HFF-Myc (cell line): ENCODE results near the gene SOX9.

Experiments used
- DNase-seq: peaks from one replicate; pipeline ENCODE4 v3.0.0-alpha.2; 2011; ENCODE audit warnings: low read depth; ENCODE audit errors: extremely low read depth
- H3K4me3 ChIP-seq: replicated peaks from 2 replicates; pipeline ENCODE4 v1.5.1; 2011; ENCODE audit warnings: low read depth, mild to moderate bottlenecking, control low read depth, low read length
- CTCF ChIP-seq: IDR thresholded peaks from 2 replicates; pipeline ENCODE4 v1.5.1; 2012; ENCODE audit warnings: mild to moderate bottlenecking, low read depth, low read length, control low read depth; ENCODE audit errors: missing control alignments

The SOX9 gene

GRCh38 chr17:72087876-72088275 is 32.9 kb upstream of the SOX9 start:
- H3K4me3 ChIP-seq, result no peak overlapping the region
- TF ChIP-seq CTCF, result no peak

GRCh38 chr17:72089453-72089987 is 31.3 kb upstream of the SOX9 start:
- TF ChIP-seq CTCF, result no peak
- no peak for DNase-seq
- H3K4me3 ChIP-seq, result no peak overlapping the region

More at GRCh38 chr17:72087876-72088275, 32.9 kb upstream of the SOX9 start:
- no peak for DNase-seq

GRCh38 chr17:72090108-72090507 is 30.7 kb upstream of the SOX9 start:
- DNase-seq, result no peak
- no peak for TF ChIP-seq CTCF

GRCh38 chr17:72092710-72093322 is 28.0 kb upstream of the SOX9 start:
- no peak for TF ChIP-seq CTCF
- DNase-seq, result no peak
- no peak overlapping the region for H3K4me3 ChIP-seq

More at GRCh38 chr17:72090108-72090507, 30.7 kb upstream of the SOX9 start:
- no peak overlapping the region for H3K4me3 ChIP-seq

GRCh38 chr17:72093707-72094106 is 27.1 kb upstream of the SOX9 start:
- TF ChIP-seq CTCF, result no peak
- no peak for DNase-seq
- no peak overlapping the region for H3K4me3 ChIP-seq

- TF ChIP-seq CTCF, result no peak
- DNase-seq, result no peak
- no peak overlapping the region for H3K4me3 ChIP-seq
Observed at GRCh38 chr17:72095316-72095715, 25.5 kb upstream of the SOX9 start.

GRCh38 chr17:72097144-72097543 is 23.7 kb upstream of the SOX9 start:
- DNase-seq, result no peak
- no peak overlapping the region for H3K4me3 ChIP-seq
- no peak for TF ChIP-seq CTCF
